Activated CD4-positive, alpha-beta T cell treated with anti-CD3 and anti-CD28 coated beads, Interleukin-2, Interleukin-6, amounts not matched to agents 100 ng/mL and 50 ng/mL, durations not matched to agents 16 hours and 8 hours (primary cell): ENCODE results near the gene TIMP2.
A peak's percentile ranks its signal among the peaks of the same experiment; 100 is the strongest.
"Not testable (repeated sequence)": the region's sequence is repeated elsewhere in the genome, so short reads cannot be mapped to it uniquely, and the experiment has no call there.

ENCODE experiments used
- DNase-seq: peaks from one replicate; pipeline ENCODE4 v3.0.0-alpha.2; 2020

Gene TIMP2

DNA sequence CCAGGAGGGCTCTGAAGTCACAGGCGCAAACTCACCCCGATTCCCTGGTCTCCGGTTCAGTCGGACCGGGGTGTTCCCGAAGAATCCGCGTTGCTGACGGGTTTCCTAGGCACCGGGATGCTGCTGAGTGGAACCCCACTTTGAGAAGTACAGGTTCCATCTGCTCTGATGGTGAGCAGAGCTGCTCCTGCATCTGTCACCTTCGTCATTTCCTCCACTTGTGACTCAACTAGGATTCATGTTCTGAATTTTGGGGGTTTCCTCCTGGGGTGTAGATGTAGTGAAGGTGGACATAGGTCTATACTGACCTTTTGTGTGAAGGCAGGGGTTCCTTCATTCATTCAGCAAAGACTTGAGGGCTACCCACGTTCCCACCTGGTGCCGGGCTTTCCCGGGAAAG lies 29.5 kb upstream of the TIMP2 start:
- peak; percentile 38 for DNase-seq

DNA sequence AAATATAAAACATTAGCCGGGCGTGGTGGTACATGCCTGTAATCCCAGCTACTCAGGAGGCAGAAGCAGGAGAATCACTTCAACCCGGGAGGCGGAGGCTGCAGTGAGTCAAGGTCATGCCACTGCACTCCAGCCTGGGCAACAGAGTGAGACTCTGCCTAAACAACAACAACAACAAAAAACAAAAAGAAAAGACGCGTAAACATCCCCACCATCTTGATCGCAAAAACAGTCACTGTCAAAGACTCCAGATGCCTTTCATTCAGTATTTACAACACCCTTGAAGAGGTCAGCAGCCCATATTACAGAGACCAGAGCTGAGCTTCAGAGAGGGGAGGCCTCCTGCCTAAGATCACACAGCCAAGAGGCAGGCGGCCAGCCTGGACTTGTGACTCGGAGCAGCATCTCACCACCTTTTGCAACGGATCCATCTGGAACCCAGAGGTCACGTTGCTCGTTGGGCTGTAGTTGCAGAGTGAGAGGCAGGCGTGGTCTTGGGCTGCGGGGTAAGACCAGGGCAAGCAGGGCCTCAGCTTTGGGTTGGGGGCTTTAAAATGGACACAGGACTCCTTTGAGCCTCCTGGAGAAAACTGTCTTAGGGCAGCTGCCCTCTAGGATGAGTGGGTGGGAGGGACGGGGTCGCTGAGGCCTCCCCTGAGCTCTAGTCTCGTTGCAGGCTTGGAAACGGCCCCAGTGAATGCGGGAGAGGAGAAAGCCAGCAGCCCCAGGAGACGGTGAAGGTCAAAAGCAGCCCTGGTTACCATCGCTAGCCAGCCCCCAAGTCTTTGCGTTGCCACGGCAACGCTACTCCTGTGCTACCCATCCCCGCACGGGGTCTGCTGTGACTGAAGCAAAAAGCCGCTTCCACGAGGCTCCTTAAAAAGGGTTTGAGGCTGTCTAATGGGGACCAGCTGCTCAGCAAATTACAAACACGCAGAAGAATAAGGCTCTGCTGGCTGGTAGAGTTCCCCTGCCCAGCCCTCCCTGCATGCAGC lies 28.5 kb upstream of the TIMP2 start:
- no peak for DNase-seq

DNA sequence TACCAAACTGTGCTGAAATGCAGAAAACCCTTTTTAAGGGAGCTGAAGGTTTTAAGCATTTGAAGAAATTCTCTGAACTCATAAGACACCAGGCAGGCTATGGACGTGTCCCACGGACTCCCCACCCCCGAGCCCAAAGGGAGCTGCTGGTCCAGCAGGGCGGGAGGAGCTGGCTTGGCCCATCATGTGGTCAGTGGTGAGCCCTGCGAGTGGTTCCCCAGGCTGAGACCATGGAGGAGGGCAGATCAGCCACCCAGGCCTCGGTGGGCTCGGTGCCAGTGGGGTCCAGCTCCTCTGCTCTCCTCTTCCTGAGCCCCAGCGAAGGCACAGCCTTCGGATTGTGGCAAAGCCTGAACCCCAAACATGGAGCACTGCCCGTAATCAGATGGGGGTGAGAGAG lies 27.5 kb upstream of the TIMP2 start:
- DNase-seq, result no peak

DNA sequence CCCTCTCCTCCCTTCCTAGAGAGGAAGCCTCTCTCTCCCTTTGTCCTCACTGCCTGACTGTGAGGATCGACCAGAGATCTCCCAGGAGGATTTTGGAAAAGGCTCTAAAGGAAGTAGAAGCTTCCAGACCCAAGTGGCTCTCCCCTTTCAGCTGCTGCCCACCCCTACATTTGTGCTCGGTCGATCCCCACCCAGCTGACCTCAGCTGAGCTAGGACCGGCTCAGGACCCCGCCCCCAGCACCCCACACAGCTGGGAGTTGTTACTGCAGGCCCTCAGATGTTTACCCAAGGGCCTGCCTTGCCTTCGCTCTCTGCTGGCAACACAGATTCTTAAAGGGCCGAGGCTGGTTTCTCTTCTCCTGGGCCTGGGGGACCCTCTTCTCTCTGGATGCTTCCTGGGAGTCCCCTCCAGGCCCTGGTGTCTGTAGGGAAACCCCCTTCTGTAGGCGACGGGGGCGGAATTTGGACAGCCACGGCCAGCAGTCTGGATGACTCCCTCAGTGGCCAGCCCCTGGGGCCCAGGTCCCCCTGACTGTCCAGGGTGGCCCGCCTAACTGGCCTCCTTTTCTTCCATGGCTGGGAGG lies 26.9 kb upstream of the TIMP2 start:
- DNase-seq, result no peak

DNA sequence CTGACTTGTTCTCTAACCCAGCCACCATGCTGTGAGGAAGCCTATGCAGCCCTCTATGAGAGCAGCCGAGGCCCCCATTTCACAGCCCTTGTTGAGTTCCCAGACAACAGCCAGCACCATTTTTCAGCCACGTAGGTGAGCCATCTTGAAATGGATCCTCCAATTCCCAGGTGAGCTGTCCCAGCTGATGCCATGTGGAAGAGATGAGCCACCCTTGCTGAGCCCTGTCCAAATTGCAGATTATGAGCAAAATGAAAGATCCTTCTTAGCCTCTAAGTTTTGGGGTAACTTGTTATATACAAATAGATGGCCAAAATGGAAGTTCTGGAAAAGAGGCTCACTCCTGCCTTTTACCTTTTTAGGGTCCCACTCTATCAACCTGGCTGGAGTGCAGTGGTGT lies 25.7 kb upstream of the TIMP2 start:
- DNase-seq, result no peak

DNA sequence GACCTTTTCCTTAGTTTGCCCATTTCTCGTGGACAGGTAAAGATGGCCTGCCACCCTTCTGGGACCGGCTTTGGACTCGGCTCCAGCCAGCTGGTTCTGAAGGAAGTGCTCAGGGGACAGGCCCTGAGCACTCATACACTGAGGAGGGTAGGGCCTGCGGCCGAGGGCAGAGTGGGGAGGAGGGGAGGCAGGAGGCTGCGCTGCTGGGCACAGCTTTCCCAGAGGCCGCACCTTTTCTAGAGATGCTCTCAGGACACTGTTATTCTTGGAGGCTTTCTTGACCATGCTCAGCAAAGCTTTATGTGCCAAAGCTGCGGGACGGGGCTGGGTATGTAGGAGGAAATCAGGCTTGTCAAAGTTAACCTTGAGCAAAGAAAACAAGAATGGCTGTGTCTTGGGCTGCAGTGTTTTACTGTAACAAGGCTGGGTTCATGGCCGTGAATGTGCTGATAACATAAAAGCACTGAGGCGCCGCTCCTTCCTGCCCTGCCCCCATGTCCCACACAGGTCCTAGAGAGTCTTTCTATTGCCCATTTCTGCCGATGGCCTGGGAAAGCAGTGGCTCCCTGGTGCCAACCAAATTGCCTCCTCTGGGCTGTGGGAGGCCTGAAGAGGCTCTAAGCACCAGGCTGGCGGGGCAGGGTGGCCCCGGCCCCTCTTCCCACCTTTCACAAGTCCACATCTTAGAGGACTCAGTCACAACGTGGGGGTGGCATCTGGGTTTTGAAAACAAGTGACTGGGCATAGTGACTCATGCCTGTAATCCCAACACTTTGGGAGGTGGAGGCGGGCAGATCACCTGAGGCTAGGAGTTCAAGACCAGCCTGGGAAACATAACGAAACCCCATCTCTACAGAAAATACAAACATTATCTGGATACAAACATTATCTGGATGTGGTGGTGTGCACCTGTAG lies 22.3 kb upstream of the TIMP2 start:
- no peak for DNase-seq

DNA sequence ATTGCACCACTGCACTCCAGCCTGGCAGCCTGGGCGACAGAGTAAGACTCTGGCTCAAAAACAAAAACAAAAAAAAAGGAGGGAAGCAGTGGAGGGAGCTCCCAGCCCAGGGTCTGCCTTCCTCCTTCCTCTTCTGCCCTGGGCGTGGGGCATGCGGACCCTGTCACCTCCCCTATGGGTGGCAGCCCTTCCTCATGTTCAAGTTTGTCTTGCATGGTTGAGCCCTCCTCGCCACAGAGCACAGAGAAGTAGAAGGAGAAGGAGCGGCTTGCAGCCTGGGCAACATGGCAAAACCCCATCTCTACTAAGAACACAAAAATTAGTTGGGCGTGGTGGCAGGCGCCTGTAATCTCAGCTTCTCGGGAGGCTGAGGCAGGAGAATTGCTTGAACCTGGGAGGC lies 21.4 kb upstream of the TIMP2 start:
- no peak for DNase-seq

DNA sequence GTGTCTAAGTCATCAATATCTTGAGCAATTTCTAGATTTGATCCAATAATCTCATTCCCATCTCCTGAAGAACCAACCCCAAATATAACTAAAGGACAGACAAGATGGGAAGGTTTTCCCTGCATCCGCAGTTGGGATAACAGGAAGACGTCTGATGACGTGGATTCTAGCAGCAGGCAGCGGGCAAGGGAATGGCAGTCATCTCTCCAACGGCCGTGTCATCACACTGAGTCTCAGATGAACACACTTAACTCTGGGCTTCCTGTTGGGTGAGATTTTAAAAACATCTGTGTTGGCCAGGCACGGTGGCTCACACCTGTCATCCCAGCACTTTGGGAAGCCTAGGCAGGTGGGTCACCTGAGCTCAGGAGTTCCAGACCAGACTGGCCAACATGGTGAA lies 20.9 kb upstream of the TIMP2 start:
- DNase-seq, result no peak

DNA sequence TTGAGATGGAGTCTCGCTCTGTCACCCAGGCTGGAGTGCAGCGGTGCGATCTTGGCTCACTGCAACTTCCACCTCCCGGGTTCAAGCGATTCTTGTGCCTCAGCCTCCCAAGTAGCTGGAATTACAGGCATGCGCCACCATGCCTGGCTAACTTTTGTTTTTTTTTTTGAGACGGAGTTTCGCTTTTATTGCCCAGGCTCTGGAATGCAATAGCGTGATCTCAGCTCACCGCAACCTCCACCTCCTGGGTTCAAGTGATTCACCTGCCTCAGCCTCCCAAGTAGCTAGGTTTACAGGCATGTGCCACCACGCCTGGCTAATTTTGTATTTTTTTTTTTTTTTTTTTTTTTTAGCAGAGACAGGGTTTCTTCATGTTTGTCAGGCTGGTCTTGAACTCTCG lies 20.3 kb upstream of the TIMP2 start:
- not testable (repeated sequence) for DNase-seq

DNA sequence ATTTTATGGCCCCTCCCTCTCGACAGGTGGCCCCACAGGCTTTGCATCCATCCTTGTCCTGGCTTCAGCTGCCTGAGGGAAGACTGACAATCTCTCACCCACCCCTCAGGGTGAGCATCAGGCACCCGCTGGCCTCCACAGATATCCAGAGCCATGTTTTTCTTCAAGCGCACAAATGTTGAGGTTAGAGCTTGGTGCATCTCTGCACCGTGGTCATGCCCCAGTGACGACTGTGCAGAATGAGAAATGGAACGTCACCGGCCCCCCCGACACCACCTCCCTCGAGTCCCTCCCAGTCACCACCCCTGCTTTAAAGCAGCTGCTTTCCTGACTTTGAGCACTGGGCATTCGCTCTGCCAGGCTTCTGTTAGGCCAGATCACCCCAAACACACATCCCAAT lies 19.8 kb upstream of the TIMP2 start:
- DNase-seq, result no peak

DNA sequence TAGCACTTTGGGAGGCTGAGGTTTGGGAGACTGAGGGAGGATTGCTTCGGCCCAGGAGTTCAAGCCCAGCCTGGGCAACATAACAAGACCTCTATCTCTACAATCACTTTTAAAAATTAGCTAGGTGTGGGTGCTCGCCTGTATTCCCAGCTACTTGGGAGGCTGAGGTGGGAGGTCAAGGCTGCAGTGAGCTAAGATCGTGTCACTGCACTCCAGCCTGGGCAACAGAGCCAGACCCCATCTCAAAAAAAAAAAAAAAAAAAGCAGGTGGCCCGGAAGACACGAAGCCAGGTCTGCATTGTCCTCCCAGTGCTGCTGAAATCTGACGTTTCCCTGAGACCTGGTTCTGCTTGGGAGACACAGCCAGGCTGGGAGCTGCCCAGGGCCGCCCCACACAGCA lies 18.8 kb upstream of the TIMP2 start:
- DNase-seq, result no peak

DNA sequence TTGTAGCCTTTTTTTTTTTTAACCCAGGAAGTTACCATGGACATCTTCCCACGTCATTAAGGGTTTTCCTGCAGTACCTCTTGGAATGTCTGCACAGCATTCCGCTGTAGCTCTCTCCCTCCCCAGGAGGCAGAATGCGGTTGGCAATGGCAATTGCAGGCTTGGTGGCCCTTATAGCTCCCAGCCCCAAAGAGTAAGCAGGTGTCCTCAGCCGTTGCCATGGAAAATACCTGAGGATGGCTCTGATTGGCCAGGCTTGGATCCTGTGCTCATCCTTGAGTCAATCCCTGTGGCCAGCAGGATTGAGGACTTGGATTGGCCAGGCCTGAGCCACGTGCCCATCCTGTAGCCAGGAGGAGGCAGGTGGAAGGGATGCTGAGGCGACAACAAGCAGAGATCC lies 15.5 kb upstream of the TIMP2 start:
- no peak for DNase-seq

DNA sequence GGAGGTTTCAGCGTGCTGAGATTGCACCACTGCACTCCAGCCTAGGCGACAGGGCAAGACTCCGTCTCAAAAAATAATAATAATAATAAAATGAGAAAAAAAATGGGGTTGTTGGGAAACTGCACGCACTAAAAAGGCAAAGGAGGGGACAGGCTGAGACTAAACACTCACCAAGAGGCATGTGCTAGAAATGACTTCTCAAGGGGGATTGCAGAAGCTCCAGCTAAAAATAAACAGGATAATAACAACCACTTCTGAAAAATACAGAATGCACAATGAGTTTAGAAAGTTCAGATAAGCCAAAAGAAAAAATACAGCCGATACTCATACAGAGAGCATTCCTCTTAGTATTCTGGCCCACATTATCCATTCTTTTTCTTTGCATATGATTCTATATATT lies 15.1 kb upstream of the TIMP2 start:
- DNase-seq, result no peak

DNA sequence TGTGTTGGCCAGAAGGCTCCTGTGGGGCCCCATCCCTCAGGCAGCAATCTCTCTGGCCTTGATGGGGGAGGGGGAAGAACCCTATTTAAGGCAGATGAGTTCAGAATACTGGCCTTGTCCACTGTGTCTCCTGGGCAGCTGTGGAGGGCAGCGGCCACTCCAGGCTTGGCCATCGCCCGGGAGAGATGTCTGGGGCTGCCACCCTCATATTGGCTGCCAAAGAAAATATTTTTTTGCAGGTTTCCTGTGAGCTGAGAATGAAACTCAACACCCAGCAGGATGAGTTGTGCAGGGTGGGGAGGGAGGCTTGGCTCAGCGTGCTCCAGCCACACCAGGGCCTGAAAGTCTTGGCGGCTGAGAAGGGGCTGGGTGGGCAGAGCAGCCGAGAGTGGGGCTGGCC lies 14.4 kb upstream of the TIMP2 start:
- no peak for DNase-seq

DNA sequence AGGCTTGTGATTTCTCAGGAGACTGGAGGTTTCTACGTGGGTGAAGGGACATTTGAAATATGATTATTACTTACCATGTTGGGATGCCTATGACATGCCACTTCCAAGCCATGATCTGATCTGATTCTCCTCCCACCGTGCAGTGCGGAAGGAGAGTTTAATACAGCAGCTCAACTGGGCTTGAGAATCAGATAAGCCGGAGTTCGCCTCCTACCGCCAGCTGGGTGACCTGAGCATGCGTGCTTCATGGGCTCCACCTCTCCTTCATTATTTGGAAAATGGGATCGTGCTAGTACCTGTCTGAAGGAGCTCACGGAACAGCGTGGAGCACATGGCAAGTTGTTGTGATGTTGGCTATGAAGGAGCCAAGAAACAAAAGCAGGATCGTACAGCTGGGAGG lies 12.4 kb upstream of the TIMP2 start:
- no peak for DNase-seq

DNA sequence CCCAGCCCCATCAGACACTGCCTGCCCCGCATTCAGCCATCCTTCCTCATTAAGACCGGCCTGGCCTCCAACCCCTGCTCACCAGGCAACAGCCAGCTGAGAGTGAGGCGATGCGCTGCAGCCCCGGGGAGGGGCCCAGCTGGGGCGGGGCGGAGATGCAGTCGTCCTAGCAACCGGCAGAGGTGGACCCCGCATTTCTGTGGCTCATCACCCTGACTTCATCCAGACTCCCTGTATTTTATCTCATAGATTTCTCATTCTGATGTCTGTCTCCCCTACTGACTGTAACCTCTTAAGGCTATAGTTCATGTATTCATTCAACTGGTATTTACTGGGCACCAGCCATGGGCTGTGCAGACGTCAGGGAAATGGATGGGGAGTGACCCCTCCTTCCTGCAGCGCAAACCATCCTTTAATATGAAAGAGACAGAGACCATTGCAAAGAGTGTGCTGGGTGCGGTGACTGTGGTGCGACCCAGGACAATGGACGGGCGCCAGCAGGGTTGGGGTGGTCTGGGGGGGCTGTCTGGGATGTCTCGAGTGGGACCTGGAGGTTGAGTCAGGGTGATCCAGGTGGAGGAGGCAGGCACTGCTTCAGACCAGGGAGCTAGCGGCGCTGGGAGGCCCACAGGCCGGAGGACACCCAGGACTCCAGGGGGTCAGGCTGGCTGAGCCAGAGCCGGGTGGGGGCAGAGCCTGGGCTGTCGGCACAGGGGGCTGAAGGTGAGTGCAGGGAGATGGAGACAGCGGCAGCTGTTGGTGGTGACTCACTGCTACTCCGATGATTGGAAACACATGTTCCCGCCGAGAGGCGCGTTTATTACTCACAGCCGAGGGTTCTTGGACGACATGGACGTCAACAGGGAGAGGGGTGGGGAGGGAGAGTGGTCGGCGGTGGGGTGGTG lies 10.5 kb upstream of the TIMP2 start:
- DNase-seq, result no peak

DNA sequence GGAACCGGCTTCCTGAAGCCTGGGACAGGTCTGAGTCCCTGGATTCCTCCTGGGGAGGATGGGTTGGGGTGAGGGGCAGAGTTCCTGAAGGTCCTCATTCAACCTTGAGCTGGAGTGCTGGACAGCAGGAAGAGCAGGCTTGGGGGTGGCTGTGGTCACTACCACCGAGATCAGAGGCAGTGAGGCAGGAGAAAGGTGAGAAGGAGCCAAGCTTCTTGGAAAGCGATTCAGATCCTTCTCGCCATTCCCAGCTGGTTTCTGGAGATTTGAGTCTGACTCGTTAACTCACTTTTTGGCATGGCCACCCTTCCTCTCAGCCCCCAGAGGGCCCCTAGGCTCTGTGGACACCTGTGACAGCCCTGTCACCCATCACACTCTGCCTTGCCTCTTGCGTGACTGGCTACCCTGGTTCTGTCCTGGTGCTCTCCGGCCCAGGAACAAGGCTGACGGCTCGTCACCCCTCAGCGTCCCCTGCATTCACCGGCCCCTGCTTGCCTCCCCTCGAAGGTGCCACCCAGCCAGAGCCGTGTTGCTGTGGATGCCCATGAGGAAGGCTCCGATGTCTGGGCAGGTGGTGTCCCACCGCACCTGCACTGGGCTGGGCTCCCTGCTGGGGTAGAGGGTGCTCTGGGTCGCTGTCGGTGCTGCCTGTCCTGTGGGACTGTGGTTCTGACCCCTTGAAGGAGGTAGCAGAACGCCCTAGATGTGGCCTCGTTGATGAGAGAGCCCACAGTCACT lies 9.7 kb upstream of the TIMP2 start:
- no peak for DNase-seq

DNA sequence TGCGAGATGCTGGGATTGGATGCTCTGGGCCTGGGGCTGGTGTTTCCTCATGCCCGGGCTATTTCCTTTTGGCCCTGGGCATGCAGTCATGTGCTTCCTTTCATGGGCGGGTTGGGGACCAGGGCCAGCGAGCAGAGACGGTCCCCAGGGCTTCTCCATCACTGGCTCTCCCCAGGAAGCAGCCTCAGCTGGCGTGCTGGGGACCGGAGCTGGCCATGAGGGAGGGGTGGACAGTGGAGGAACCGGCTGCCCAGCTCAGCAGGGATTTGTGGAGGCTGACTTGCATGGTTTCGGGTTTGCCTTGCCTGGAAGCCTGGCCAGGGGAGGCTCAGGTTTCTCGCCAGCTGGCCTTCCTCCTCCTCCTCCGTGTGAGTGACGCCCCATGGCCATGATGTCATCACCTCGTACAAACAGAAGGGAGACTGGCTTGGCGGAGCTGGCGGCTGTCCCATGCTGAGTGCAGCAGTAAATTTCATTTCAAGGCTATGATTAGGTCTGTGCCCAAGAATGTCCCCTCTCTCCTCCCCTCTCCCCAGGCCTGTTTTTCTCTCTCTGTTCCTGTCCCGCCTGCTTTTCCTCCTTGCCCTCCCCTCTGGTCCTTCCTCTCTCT lies 8.9 kb upstream of the TIMP2 start:
- DNase-seq, result no peak

DNA sequence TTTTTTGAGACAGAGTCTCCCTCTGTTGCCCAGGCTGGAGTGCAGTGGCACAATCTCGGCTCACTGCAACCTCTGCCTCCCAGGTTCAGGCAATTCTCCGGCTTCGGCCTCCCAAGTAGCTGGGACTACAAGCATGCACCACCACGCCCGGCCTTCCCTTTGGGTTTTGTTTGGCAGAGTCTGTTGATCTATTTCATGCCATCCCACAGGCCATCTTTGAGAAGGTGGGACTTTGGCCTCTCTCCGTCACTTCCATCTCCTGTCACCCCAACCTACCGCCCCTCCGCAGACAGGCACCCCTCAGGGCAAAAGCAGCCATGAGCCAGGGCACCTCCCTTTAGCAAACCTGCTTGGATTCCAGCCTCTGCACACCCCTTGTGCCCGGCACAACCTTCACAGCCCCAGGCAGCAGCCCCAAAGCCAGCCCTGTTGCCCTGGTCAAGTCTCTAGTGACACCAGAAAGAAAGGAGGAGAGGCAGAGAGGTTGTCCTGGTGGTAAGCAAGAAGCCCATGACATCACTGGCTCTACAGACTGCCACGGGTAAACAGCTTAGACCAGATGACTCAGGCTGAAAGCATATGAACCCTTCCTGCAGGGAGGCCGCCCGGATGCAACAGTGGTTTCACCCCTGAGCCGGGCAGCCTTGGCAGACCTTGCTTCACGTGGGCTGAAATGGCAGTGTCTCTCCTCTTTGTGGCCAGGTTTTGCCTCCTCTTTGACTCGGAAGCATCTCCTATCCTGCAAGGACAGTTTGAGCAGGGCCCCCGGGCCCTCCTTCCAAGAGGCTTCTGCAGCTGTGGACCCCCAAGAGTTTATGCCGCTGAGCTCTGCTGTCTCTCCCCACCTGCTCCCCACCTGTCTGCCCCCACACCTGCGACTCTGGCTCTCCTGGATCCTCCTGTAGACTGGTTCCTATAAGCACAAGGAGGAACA lies 8.1 kb upstream of the TIMP2 start:
- peak; percentile 83 for DNase-seq
